Measurements from ENCODE around the gene MRPS35.
A peak's percentile ranks its signal among the peaks of the same experiment; 100 is the strongest.

MRPS35 gene

GRCh38 chr12:27772328-27773049 is 61.9 kb downstream of the MRPS35 start:
- peak in 1 of 2 donors; percentile 30 for ATAC-seq

- ATAC-seq, result no peak
Measured at GRCh38 chr12:27777141-27777540, 66.5 kb downstream of the MRPS35 start.

- no peak for ATAC-seq
Measured at GRCh38 chr12:27778206-27778605, 67.6 kb downstream of the MRPS35 start.

GRCh38 chr12:27779416-27779919 is 68.8 kb downstream of the MRPS35 start:
- no peak for ATAC-seq

- peak; percentile 84 to 86 for ATAC-seq
Measured at GRCh38 chr12:27779920-27780611, 69.4 kb downstream of the MRPS35 start, which contains the start of the genes KLHL42 and MANSC4. Gene KLHL42, plus strand, starts transcription at chr12:27780233. Its CDS starts 98 bp downstream, at chr12:27780331. Gene MANSC4, minus strand, starts transcription at chr12:27780236. Its CDS starts 8,960 bp downstream, at chr12:27771276.

- ATAC-seq, result peak; percentile 31
Measured at GRCh38 chr12:27780612-27781408, 70.2 kb downstream of the MRPS35 start.

GRCh38 chr12:27781680-27782079 is 71.0 kb downstream of the MRPS35 start:
- no peak for ATAC-seq

GRCh38 chr12:27782481-27782880 is 71.8 kb downstream of the MRPS35 start:
- no peak for ATAC-seq

- peak; percentile 44 to 65 for ATAC-seq
Measured at GRCh38 chr12:27785882-27786570, 75.4 kb downstream of the MRPS35 start.

- ATAC-seq, result no peak
Measured at GRCh38 chr12:27787559-27787958, 76.9 kb downstream of the MRPS35 start.

- no peak for ATAC-seq
Measured at GRCh38 chr12:27790179-27790578, 79.5 kb downstream of the MRPS35 start.

GRCh38 chr12:27794818-27795584 is 84.4 kb downstream of the MRPS35 start:
- ATAC-seq, result peak; percentile 74 to 83

GRCh38 chr12:27796128-27796527 is 85.5 kb downstream of the MRPS35 start:
- ATAC-seq, result no peak

GRCh38 chr12:27797301-27798025 is 86.8 kb downstream of the MRPS35 start:
- ATAC-seq, result no peak

GRCh38 chr12:27800819-27801218 is 90.2 kb downstream of the MRPS35 start:
- no peak for ATAC-seq

GRCh38 chr12:27801630-27802029 is 91.0 kb downstream of the MRPS35 start:
- peak in 1 of 2 donors; percentile 34 for ATAC-seq

- peak; percentile 52 to 67 for ATAC-seq
Measured at GRCh38 chr12:27802511-27802910, 91.9 kb downstream of the MRPS35 start.

GRCh38 chr12:27802936-27803335 is 92.3 kb downstream of the MRPS35 start:
- no peak for ATAC-seq

GRCh38 chr12:27805238-27805637 is 94.6 kb downstream of the MRPS35 start:
- ATAC-seq, result no peak

Data from activated CD4-positive, CD25-positive, alpha-beta regulatory T cell treated with anti-CD3 and anti-CD28 coated beads, Interleukin-2, amount 50 U/mL, for 24 hours (primary cell).